NCI-H146 treated with DMSO at 0.1 percent for 48 hours (cell line): Measurements from ENCODE around the gene PON2.
A peak's percentile ranks its signal among the peaks of the same experiment; 100 is the strongest.
"Not testable (repeated sequence)": the region's sequence is repeated elsewhere in the genome, so short reads cannot be mapped to it uniquely, and the experiment has no call there.

Experiments
- DNase-seq: peaks from one replicate; lab custom pipeline; 2025; ENCODE audit not compliant: unreplicated experiment; lab: John Stamatoyannopoulos, UW

The PON2 gene

GRCh38 chr7:95407751-95408150 is 27.1 kb downstream of the PON2 start:
- DNase-seq, result peak; percentile 23

- DNase-seq, result no peak
Observed at GRCh38 chr7:95405800-95406199, 29.0 kb downstream of the PON2 start.

- no peak for DNase-seq
Observed at GRCh38 chr7:95405208-95405607, 29.6 kb downstream of the PON2 start.

GRCh38 chr7:95404316-95404865 is 30.4 kb downstream of the PON2 start:
- no peak for DNase-seq

GRCh38 chr7:95398155-95398940 is 36.5 kb downstream of the PON2 start:
- peak; percentile 19 for DNase-seq

- no peak for DNase-seq
Observed at GRCh38 chr7:95397381-95397780, 37.4 kb downstream of the PON2 start.

- DNase-seq, result no peak
Observed at GRCh38 chr7:95396136-95397032, 38.4 kb downstream of the PON2 start, which contains the start of gene PON3. TSS of gene PON3 (minus strand) at chr7:95396375. CDS start at chr7:95396350, 25 bp downstream.

GRCh38 chr7:95395755-95396135 is 39.1 kb downstream of the PON2 start:
- DNase-seq, result no peak

GRCh38 chr7:95394370-95394769 is 40.5 kb downstream of the PON2 start:
- DNase-seq, result no peak

- no peak for DNase-seq
Observed at GRCh38 chr7:95391761-95392160, 43.1 kb downstream of the PON2 start.

- no peak for DNase-seq
Observed at GRCh38 chr7:95389516-95389915, 45.3 kb downstream of the PON2 start.

GRCh38 chr7:95379457-95379856 is 55.4 kb downstream of the PON2 start:
- DNase-seq, result not testable (repeated sequence)

GRCh38 chr7:95376632-95377400 is 58.0 kb downstream of the PON2 start:
- no peak for DNase-seq

- DNase-seq, result no peak
Observed at GRCh38 chr7:95375591-95376257, 59.1 kb downstream of the PON2 start.

- DNase-seq, result no peak
Observed at GRCh38 chr7:95373323-95373722, 61.5 kb downstream of the PON2 start.

GRCh38 chr7:95368235-95368634 is 66.6 kb downstream of the PON2 start:
- DNase-seq, result no peak

- DNase-seq, result no peak
Observed at GRCh38 chr7:95367606-95368005, 67.2 kb downstream of the PON2 start.

- DNase-seq, result no peak
Observed at GRCh38 chr7:95365151-95365550, 69.7 kb downstream of the PON2 start.

- DNase-seq, result no peak
Observed at GRCh38 chr7:95357623-95358022, 77.2 kb downstream of the PON2 start.
